HepG2 (cell line): ENCODE results near the gene RPS19BP1. TPM values are rescaled to one million over a fixed set of nuclear protein-coding genes. Genes with fewer than 3 reads are reported as not detected.

Experiments
- AGO1 ChIP-seq: fragments of 200-400 bp; formaldehyde crosslinking; IDR thresholded peaks from 2 replicates; pipeline ENCODE4 v1.6.1; 2017; ENCODE audit warnings: mild to moderate bottlenecking, low read depth, low read length, moderate library complexity; ENCODE audit not compliant: poor library complexity, severe bottlenecking
- ARNTL ChIP-seq: sonication (generic); formaldehyde crosslinking; IDR thresholded peaks from 2 replicates; pipeline ENCODE4 v1.4.0; 2020; ENCODE audit warnings: mild to moderate bottlenecking, missing genetic modification reagents
- CTCF ChIP-seq: sonication (generic); formaldehyde crosslinking; IDR thresholded peaks from 2 replicates; pipeline ENCODE4 v1.5.0; 2020; ENCODE audit warnings: mild to moderate bottlenecking, missing genetic modification reagents, moderate library complexity
- GABPA ChIP-seq, 2 experiments: IDR thresholded peaks; 2 replicates each; pipeline ENCODE4 v1.6.1; 2011 to 2016; ENCODE audit warnings: low read depth in 2 of 2, low read length in 1 of 2, missing biosample characterization in 1 of 2, missing genetic modification characterization in 1 of 2
- HOXA3 ChIP-seq: sonication (generic); formaldehyde crosslinking; IDR thresholded peaks from 2 replicates; pipeline ENCODE4 v1.5.0; 2020; ENCODE audit warnings: missing genetic modification reagents
- IRX3 ChIP-seq: sonication (generic); formaldehyde crosslinking; IDR thresholded peaks from 2 replicates; pipeline ENCODE4 v1.8.1; 2023; ENCODE audit warnings: mild to moderate bottlenecking, low read depth, missing genetic modification reagents, borderline replicate concordance
- KAT2B ChIP-seq: fragments of 150-350 bp; IDR thresholded peaks from 2 replicates; pipeline ENCODE4 v1.6.1; 2014; ENCODE audit warnings: low read depth, low read length, borderline replicate concordance
- MATR3 ChIP-seq: sonication (generic); formaldehyde crosslinking; IDR thresholded peaks from 2 replicates; pipeline ENCODE4 v1.4.0; 2020; ENCODE audit warnings: missing genetic modification reagents
- PCBP2 ChIP-seq: fragments of 200-400 bp; formaldehyde crosslinking; optimal IDR thresholded peaks from 2 replicates; pipeline ENCODE3; 2018; ENCODE audit warnings: low read length, low read depth; ENCODE audit not compliant: poor library complexity, severe bottlenecking
- SAFB2 ChIP-seq: sonication (generic); formaldehyde crosslinking; IDR thresholded peaks from 2 replicates; pipeline ENCODE4 v1.5.1; 2020; ENCODE audit warnings: missing genetic modification reagents, low read depth, mild to moderate bottlenecking, borderline replicate concordance
- SALL1 ChIP-seq: sonication (generic); formaldehyde crosslinking; IDR thresholded peaks from 2 replicates; pipeline ENCODE4 v1.8.0; 2022; ENCODE audit warnings: mild to moderate bottlenecking, missing genetic modification reagents
- TAF1 ChIP-seq: sonication (generic); formaldehyde crosslinking; IDR thresholded peaks from 2 replicates; pipeline ENCODE4 v1.4.0; 2020; ENCODE audit warnings: missing genetic modification reagents
- TARDBP ChIP-seq: sonication (generic); formaldehyde crosslinking; IDR thresholded peaks from 2 replicates; pipeline ENCODE4 v1.8.0; 2022; ENCODE audit warnings: mild to moderate bottlenecking, missing genetic modification reagents
- THAP9 ChIP-seq: sonication (generic); formaldehyde crosslinking; IDR thresholded peaks from 2 replicates; pipeline ENCODE4; 2020; ENCODE audit warnings: missing genetic modification reagents, mild to moderate bottlenecking, borderline replicate concordance
- ZBTB38 ChIP-seq: sonication (generic); formaldehyde crosslinking; IDR thresholded peaks from 2 replicates; pipeline ENCODE4 v1.5.1; 2020; ENCODE audit warnings: mild to moderate bottlenecking, missing genetic modification reagents
- ZFP91 ChIP-seq: sonication (generic); formaldehyde crosslinking; IDR thresholded peaks from 2 replicates; pipeline ENCODE4 v1.9.0; 2022; ENCODE audit warnings: missing genetic modification reagents, mild to moderate bottlenecking, borderline replicate concordance
- ZNF232 ChIP-seq: sonication (generic); formaldehyde crosslinking; IDR thresholded peaks from 2 replicates; pipeline ENCODE4 v1.4.0; 2020; ENCODE audit warnings: missing genetic modification reagents, borderline replicate concordance
- ZNF639 ChIP-seq: conservative IDR thresholded peaks from 2 replicates; pipeline ENCODE4 v1.6.1; 2018; ENCODE audit warnings: missing genetic modification reagents
- ZNF704 ChIP-seq: sonication (generic); formaldehyde crosslinking; IDR thresholded peaks from 2 replicates; pipeline ENCODE4 v1.8.1; 2023; ENCODE audit warnings: mild to moderate bottlenecking, inconsistent platforms, moderate library complexity, missing genetic modification reagents, borderline replicate concordance
- ZNF780A ChIP-seq: sonication (generic); formaldehyde crosslinking; IDR thresholded peaks from 2 replicates; pipeline ENCODE4 v1.8.0; 2022; ENCODE audit warnings: mild to moderate bottlenecking, missing genetic modification reagents, moderate library complexity
- polyA plus RNA-seq, 8 experiments: library from polyadenylated mRNA; depleted of rRNA in 3 of 8; stranded (reverse) in 7 of 8; unstranded in 1 of 8; fragments of >200 nt; fragmentation: Illumina TruSeq in 4 of 8; extraction: Trizol in 4 of 8; gene quantifications; 2 replicates each; pipeline versions ENCODE4 v1.2.1 to v1.2.3, GENCODE V29; 2011 to 2016; ENCODE audit warnings: low read depth in 4 of 8, missing spikeins in 1 of 8, mixed read lengths in 1 of 8; ENCODE audit not compliant: insufficient read depth in 1 of 8
- total RNA-seq, 5 experiments: library from RNA; depleted of rRNA; stranded (reverse); fragments of >200 nt; fragmentation: Illumina TruSeq; extraction: Trizol; gene quantifications; 2 replicates each; pipeline ENCODE4 v1.2.3, GENCODE V29; 2016; ENCODE audit warnings: low read depth in 1 of 5

Gene RPS19BP1
- total and polyA plus RNA-seq, 2 of the 13 experiments (the other 11 are each of a cell fraction or from before 2014, with no cell fraction given): 44.3 to 81.3 TPM

GRCh38 chr22:39534092-39534506 is 1.6 kb upstream of the RPS19BP1 start (continued):
- TF ChIP-seq THAP9 (CRISPR knock-in tag) (no peak; the same call in 1 of the 2 replicates), AGO1 (no peak), HOXA3 (CRISPR knock-in tag) (peak; percentile 65), MATR3 (CRISPR knock-in tag) (no peak), ZNF639 (CRISPR knock-in tag) (no peak), CTCF (CRISPR knock-in tag) (peak; percentile 75), TARDBP (no peak), GABPA (IDR thresholded peaks at IDR 0.05; ENCODE audit: low read depth, low read length) (no peak), GABPA (CRISPR knock-in tag; IDR thresholded peaks at IDR 0.05; ENCODE audit: low read depth) (peak; percentile 46), KAT2B (no peak), IRX3 (CRISPR knock-in tag) (no peak), ZBTB38 (CRISPR knock-in tag) (peak; percentile 19; the same call in 1 of the 2 replicates), TAF1 (CRISPR knock-in tag) (peak; percentile 30; the same call in 1 of the 2 replicates), SAFB2 (CRISPR knock-in tag) (no peak), ZFP91 (CRISPR knock-in tag) (0 out of 2 replicates have a peak, but pooled peaks have one; percentile 25), PCBP2 (no peak), SALL1 (CRISPR knock-in tag) (peak; percentile 23; the same call in 1 of the 2 replicates), ARNTL (CRISPR knock-in tag) (no peak), ZNF232 (CRISPR knock-in tag) (0 out of 2 replicates have a peak, but pooled peaks have one; percentile 30), ZNF780A (CRISPR knock-in tag) (no peak), ZNF704 (CRISPR knock-in tag) (no peak)
